Measurements from ENCODE around the gene MTNR1A. TPM values are rescaled to one million over a fixed set of nuclear protein-coding genes. Genes with fewer than 3 reads are reported as not detected.

The MTNR1A gene
- total and polyA plus RNA-seq, 2 experiments from 2014 or later: 0.10 to 0.60 TPM

GRCh38 chr4:186563761-186564160, 8.4 kb upstream of the MTNR1A start:
- no peaks in the 10 kb centered on the region for H3K4me1 ChIP-seq (ENCODE audit: low read depth)
- H3K27ac ChIP-seq: no peak overlapping the region
- no peak for DNase-seq (ENCODE audit: low read depth in 1 of 2, low spot score in 1 of 2)
- no peaks in the 10 kb centered on the region for H3K9me3 ChIP-seq (ENCODE audit: low read depth)
- H3K4me3 ChIP-seq: no peak overlapping the region
- H3K27me3 ChIP-seq: no peaks in the 10 kb centered on the region
- H3K36me3 ChIP-seq: no peaks in the 10 kb centered on the region
- no peak for TF ChIP-seq CTCF (IDR thresholded peaks at IDR 0.05; ENCODE audit: low read depth, low read length)

GRCh38 chr4:186561748-186562147, 6.4 kb upstream of the MTNR1A start:
- TF ChIP-seq CTCF (IDR thresholded peaks at IDR 0.05; ENCODE audit: low read depth, low read length): no peak
- no peaks in the 10 kb centered on the region for H3K36me3 ChIP-seq
- no peaks in the 10 kb centered on the region for H3K27me3 ChIP-seq
- H3K4me3 ChIP-seq: no peak overlapping the region
- no peak overlapping the region for H3K27ac ChIP-seq
- H3K4me1 ChIP-seq (ENCODE audit: low read depth): no peaks in the 10 kb centered on the region
- DNase-seq (ENCODE audit: low read depth in 1 of 2, low spot score in 1 of 2): no peak
- no peaks in the 10 kb centered on the region for H3K9me3 ChIP-seq (ENCODE audit: low read depth)

- Histone ChIP-seq H3K9me3 (ENCODE audit: low read depth) (no peaks in the 10 kb centered on the region), H3K36me3 (no peaks in the 10 kb centered on the region), H3K27me3 (peaks cover 7% of the 10 kb centered on the region), H3K27ac (no peak overlapping the region), H3K4me3 (no peak overlapping the region), H3K4me1 (ENCODE audit: low read depth) (no peaks in the 10 kb centered on the region)
- no peak for TF ChIP-seq CTCF (IDR thresholded peaks at IDR 0.05; ENCODE audit: low read depth, low read length)
- no peak for DNase-seq (ENCODE audit: low read depth in 1 of 2, low spot score in 1 of 2)
Measured at GRCh38 chr4:186560647-186561046, 5.3 kb upstream of the MTNR1A start.

DNA sequence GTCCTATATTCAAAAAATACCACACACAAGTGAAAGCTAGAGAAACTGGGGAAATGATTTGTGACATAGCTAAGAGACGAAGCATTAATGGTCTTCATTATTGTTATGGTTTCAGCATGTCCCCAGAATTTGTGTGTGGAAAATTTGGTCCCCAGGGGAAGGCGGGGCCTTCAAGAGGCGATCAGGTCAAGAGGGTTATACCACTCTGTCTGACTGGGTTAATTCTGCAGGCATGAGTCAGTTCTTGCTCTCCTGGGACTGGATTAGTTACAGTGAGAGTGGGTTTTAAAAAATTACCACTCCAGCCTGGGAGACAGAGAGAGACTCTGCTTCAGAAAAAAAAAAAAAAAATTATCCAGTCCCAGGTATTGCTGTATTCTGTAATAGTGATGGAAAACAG, 2.1 kb upstream of the MTNR1A start:
- DNase-seq (ENCODE audit: low read depth in 1 of 2, low spot score in 1 of 2): no peak
- Histone ChIP-seq H3K27ac (no peak overlapping the region), H3K9me3 (ENCODE audit: low read depth) (no peaks in the 10 kb centered on the region), H3K4me1 (ENCODE audit: low read depth) (no peaks in the 10 kb centered on the region), H3K36me3 (no peaks in the 10 kb centered on the region), H3K27me3 (peaks cover 35% of the 10 kb centered on the region), H3K4me3 (no peak overlapping the region)
- TF ChIP-seq CTCF (IDR thresholded peaks at IDR 0.05; ENCODE audit: low read depth, low read length): no peak

- Histone ChIP-seq H3K36me3 (no peaks in the 10 kb centered on the region), H3K4me1 (ENCODE audit: low read depth) (no peaks in the 10 kb centered on the region), H3K27me3 (peaks cover 35% of the 10 kb centered on the region), H3K9me3 (ENCODE audit: low read depth) (no peaks in the 10 kb centered on the region), H3K27ac (no peak overlapping the region), H3K4me3 (no peak overlapping the region)
- no peak for TF ChIP-seq CTCF (IDR thresholded peaks at IDR 0.05; ENCODE audit: low read depth, low read length)
- no peak for DNase-seq (ENCODE audit: low read depth in 1 of 2, low spot score in 1 of 2)
Measured at GRCh38 chr4:186557061-186557460, 1.7 kb upstream of the MTNR1A start.

DNA sequence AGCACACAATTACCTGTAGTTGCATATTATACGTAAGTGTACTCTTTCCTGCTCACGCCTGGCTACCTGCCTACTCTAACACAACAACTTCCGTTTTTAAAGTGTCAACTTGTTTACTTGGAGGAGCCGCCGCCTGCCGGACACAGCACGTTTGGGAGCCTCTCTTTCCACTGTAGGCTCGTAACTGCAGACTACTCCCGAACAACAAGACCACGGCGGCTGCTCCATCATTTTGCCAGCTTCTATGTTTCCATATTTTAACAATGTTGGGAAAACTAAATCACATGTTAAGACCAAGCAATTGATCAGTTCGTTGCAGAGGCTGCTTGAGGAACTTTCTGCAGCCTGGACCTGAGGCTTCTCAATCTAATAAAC, 841 bp downstream of the MTNR1A start:
- H3K36me3 ChIP-seq: no peaks in the 10 kb centered on the region
- H3K27ac ChIP-seq: no peak overlapping the region
- H3K4me3 ChIP-seq: peak overlapping the region; percentile 46
- peak; percentile 39 to 46 for DNase-seq (ENCODE audit: low read depth in 1 of 2, low spot score in 1 of 2)
- H3K4me1 ChIP-seq (ENCODE audit: low read depth): no peaks in the 10 kb centered on the region
- no peaks in the 10 kb centered on the region for H3K9me3 ChIP-seq (ENCODE audit: low read depth)
- H3K27me3 ChIP-seq: peaks cover 44% of the 10 kb centered on the region
- peak; percentile 25 for TF ChIP-seq CTCF (IDR thresholded peaks at IDR 0.05; ENCODE audit: low read depth, low read length)
